HG02884 (cell line): Measurements from ENCODE around the gene SMIM38.

ENCODE experiments used
- ATAC-seq: cut with Tn5 transposase; IDR thresholded peaks from one replicate; pipeline ENCODE4 v1.9.1; 2021; ENCODE audit warnings: mild to moderate bottlenecking, moderate library complexity; ENCODE audit not compliant: unreplicated experiment

SMIM38 gene

DNA sequence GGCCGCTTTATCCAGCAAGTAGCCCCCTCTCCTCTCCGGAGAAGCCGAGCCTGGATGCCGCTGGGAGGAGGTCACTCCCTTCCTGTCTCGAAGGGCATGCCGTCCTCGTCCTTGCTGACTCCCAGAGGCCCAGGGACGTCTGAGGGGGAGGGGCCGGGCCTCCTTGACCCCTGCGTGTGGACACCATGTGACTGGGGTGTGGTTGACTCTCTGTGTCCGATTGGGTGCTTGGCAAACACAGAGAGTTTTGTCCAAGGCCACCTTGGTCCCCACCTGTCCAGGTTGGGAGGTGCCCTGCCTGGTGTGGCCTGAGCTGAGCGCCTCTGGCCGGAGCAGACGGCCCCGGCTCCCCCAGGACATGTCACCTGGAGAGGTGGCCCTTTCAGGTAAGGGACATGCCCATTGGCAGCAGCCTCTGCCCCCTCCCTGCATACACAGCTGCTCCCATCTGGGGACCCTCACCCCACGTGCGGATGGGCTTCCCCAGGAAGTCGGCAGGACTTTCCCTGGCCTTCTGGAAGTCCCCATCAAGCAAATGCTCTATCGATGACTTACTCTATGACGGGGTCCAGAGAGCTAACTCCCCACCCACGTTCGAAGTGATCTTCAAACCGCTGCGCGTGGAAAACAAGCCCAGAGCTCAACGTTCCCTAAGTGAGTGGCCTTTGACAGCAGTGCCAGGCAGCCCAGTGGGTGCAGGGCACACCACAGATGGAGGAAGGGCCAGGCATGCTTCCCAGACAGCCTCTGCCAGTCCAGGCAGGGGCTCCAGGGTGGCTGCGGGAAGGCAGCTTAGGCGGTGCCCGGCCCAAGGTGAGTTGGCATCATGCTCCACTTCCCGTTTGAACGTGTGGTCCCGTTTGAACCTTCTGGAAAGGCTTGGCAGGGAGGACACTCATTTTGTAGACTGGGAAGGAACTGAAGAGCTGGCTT, at the start of gene SMIM38:
Gene SMIM38 (plus strand): TSS at position 634 of the 933 bp plus-strand sequence. CDS start 1,912 bp downstream, outside the sequence.
- no peak for ATAC-seq

DNA sequence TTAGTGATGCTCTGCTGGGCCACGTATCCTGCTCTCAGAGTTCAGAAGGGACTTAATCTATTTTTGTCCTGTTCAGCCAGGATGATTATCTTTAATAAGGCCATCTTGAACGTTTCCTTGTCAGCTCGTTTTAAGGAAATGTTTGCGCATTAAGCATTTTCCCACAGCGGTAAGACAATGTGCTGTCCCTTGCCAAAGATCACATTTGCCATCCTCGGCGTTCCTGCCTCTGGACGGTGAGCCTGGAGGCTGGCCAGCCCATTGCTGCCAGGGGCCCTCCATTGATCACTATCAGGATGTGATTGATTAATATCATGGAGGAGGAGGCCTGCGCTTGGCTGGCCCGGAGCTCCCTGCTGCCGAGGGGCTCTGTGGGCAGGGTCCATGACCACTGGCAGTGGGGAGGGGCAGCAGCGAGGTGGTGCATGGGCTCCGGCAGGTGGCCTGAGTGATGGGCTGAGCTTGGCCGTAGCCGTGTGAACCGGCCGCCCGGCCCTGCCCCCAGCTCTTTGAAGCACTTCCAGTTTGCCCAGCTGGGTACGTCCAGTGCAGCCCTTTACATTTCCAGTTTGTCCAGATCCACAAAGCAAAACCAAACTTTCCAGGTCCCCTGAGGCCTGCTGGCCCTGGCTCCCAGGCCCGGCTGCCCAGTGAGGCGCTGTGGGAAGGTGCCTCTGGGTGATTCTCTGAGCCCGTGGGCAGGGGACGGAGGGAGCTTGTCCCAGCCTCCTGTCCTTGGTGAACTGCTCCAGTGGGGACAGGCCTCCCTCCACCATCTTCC, 49.5 kb upstream of the SMIM38 start:
- no peak for ATAC-seq

- ATAC-seq: no peak
Observed at GRCh38 chr11:69107413-69107812, 48.3 kb upstream of the SMIM38 start.

GRCh38 chr11:69108030-69108429, 47.7 kb upstream of the SMIM38 start:
- no peak for ATAC-seq

GRCh38 chr11:69108559-69108958, 47.2 kb upstream of the SMIM38 start:
- ATAC-seq: no peak

GRCh38 chr11:69109101-69109500, 46.6 kb upstream of the SMIM38 start:
- no peak for ATAC-seq

- no peak for ATAC-seq
Observed at GRCh38 chr11:69110451-69110850, 45.3 kb upstream of the SMIM38 start.

GRCh38 chr11:69111624-69112542, 43.9 kb upstream of the SMIM38 start:
- ATAC-seq: no peak

- ATAC-seq: no peak
Observed at GRCh38 chr11:69113226-69113625, 42.5 kb upstream of the SMIM38 start.

DNA sequence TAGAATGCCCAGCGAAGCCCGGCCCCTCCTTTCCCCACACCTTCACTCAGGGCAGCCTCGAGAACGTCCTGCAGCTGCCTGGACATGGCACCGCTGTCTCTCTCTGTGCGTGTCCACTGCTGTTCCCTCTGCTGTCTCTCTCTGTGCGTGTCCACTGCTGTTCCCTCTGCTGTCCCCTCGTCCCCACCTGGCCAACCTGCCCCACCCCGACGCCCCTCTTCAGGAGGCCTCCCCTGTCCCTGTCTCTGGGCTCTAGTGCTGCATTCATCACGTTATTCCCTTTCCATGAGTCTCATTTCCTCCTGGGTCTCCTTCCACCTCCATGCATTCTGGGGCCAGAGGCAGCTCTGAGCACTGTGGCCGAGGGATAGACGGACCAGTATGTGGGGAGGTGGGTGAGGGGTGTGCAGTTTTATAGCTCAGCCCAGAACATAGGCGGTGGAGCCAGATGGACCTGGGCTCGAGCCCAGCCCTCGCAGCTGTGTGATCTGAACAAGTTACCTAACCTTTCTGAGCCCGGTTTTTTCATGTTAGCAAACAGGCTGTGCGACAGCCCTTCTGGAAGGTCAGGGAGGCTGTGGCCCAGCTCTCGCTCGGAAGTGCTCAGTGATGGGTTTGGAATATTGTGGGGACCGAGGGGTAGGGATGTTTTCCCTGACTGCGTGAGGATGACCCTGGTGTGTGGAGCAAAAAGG, 41.9 kb upstream of the SMIM38 start:
- no peak for ATAC-seq

- no peak for ATAC-seq
Observed at GRCh38 chr11:69114362-69114761, 41.4 kb upstream of the SMIM38 start.

GRCh38 chr11:69114811-69115523, 40.8 kb upstream of the SMIM38 start:
- no peak for ATAC-seq

DNA sequence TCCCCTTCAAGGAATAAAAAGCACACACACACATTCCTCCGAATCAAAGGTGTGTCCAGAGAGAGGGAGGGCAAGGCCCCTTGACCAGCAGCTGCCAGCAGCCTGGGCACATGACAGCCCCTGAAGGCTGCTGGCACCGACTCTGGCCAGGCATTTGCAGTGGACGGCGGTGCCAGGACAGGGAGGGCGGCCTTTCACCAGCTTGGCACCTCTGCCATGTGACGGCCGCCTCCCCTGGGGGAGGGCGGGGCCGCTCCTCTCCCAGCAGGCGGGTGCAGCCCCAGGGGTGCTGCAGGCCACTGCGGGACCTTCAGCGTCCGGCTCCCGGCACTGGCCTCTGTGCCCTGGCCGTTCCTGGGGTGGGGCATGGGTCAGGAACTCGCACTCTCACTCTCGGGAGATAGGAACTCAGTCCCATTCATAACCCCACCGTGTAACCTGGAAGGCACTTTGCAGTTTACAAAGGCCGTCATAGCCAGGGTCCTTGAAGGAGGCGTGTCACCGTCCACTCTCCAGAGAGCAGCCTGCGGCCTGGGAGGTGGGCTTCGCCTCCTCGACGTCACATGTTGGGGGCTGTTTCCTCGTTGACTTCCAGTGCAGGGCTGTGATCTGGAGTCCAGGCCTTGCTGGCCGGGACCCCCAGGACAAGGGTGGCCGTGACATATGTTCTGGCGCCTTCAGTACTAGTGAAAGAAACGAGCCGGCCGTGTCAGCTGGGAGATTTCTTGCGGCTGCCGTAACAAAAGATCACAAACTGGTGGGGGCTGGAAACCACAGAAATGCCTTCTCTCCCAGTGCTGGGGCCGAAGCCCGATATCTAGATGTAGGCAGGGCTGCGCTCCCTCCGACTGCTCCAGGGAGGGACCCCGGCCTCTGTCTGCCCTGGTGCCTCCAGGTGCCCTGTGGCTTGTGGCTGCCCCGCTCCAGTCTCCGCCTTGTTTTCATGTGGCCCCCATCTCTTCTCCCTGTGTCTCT, 39.9 kb upstream of the SMIM38 start:
- ATAC-seq: no peak

DNA sequence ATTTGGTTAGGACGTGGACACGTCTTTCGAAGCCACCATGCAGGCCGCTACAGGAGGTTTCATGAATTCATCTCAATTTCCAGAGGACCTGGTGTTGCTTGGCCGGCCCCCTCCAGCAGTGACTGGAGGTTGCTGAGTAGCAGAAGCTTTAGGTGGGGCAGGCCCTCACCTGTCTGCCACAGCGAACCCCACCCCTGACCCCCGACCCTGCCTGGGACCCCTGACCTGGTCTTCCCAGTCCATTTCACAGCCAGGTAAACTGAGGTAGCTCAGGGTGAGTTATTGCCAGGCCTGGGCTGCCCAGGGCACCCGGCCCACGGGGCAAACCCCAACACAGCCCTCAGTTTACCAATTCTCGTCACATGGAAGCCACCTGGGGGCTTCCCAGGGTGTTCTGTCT, 39.1 kb upstream of the SMIM38 start:
- no peak for ATAC-seq

- ATAC-seq: no peak
Observed at GRCh38 chr11:69119190-69119589, 36.5 kb upstream of the SMIM38 start.

DNA sequence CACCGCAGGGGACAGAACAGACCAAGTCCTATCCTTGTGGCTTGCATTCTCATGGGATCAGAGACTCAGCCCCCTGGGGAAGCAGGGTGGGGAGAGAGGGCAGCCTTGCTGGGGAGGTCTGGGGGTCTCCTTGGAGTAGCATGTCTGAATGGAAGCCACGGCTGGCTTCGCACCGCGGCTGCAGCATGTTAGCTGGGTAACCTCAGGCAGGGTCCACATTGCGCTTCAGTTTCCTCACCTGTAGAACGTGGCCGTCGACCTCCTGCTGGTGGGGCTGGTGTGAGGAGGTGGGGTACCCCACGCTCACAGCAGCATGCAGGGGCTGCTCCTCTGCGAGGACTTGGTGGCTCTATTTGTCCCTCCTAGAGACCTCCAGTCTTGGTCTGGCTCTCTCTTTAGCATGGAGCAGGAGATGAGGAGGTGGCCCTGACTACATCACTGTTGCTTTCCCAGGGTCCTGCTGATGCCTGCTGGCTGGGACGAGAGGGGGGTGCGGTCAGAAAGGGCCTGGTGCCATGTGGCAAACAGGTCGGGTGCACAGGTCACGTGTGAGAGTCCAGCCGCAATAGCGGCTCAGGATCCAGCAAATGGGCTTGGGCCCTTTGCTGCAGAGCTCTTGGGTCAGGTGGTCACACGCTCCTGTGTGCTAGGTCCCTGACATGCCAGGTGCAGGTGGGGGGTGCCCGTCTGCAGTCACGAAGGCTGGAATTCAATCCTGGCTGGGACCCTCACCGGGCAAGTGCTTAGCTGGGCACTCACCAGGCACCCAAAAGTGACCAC, 35.4 kb upstream of the SMIM38 start:
- no peak for ATAC-seq

GRCh38 chr11:69121021-69121420, 34.7 kb upstream of the SMIM38 start:
- no peak for ATAC-seq
